HG02759 (cell line): ENCODE data around the gene MCRS1.
"Not testable (repeated sequence)": the region's sequence is repeated elsewhere in the genome, so short reads cannot be mapped to it uniquely, and the experiment has no call there.

ENCODE experiments used
- ATAC-seq: cut with Tn5 transposase; IDR thresholded peaks from one replicate; pipeline ENCODE4 v1.9.1; 2021; ENCODE audit warnings: mild to moderate bottlenecking, moderate library complexity; ENCODE audit not compliant: unreplicated experiment

MCRS1 gene

GRCh38 chr12:49567611-49568441 lies at the start of gene MCRS1:
Gene MCRS1, minus strand, starts transcription at chr12:49568142. Its CDS starts 1,411 bp downstream, at chr12:49566731.
- peak; percentile 89 for ATAC-seq

GRCh38 chr12:49616533-49617219 lies 48.7 kb upstream of the MCRS1 start:
- ATAC-seq, result no peak

- ATAC-seq, result no peak
These were observed 47.8 kb upstream of the MCRS1 start for GRCh38 chr12:49615725-49616124.

- ATAC-seq, result no peak
These were observed 44.3 kb upstream of the MCRS1 start for GRCh38 chr12:49612210-49612609.

- ATAC-seq, result not testable (repeated sequence)
These were observed 42.8 kb upstream of the MCRS1 start for GRCh38 chr12:49610785-49611184.

GRCh38 chr12:49609875-49610154 lies 41.9 kb upstream of the MCRS1 start:
- ATAC-seq, result no peak

GRCh38 chr12:49609059-49609874 lies 41.3 kb upstream of the MCRS1 start:
- ATAC-seq, result no peak

- not testable (repeated sequence) for ATAC-seq
These were observed 37.6 kb upstream of the MCRS1 start, which contains the start of gene FAM186B for GRCh38 chr12:49605539-49605938. Gene FAM186B, minus strand, starts transcription at chr12:49605639. Its CDS starts 162 bp downstream, at chr12:49605477.

GRCh38 chr12:49604856-49605255 lies 36.9 kb upstream of the MCRS1 start:
- ATAC-seq, result no peak

GRCh38 chr12:49603721-49604120 lies 35.8 kb upstream of the MCRS1 start:
- no peak for ATAC-seq

- no peak for ATAC-seq
These were observed 32.0 kb upstream of the MCRS1 start for GRCh38 chr12:49599961-49600360.

GRCh38 chr12:49598527-49598926 lies 30.6 kb upstream of the MCRS1 start:
- ATAC-seq, result no peak

GRCh38 chr12:49588721-49589516 lies 21.0 kb upstream of the MCRS1 start:
- ATAC-seq, result no peak

GRCh38 chr12:49588281-49588680 lies 20.3 kb upstream of the MCRS1 start:
- ATAC-seq, result no peak

- no peak for ATAC-seq
These were observed 19.4 kb upstream of the MCRS1 start for GRCh38 chr12:49587174-49587908.

GRCh38 chr12:49585477-49586459 lies 17.8 kb upstream of the MCRS1 start:
- ATAC-seq, result no peak

GRCh38 chr12:49584591-49584990 lies 16.6 kb upstream of the MCRS1 start:
- ATAC-seq, result no peak

- ATAC-seq, result no peak
These were observed 15.6 kb upstream of the MCRS1 start for GRCh38 chr12:49583366-49584094.
